HepG2 (cell line): ENCODE measurements around the gene P3H2. TPM values are rescaled to one million over a fixed set of nuclear protein-coding genes. Genes with fewer than 3 reads are reported as not detected.

ENCODE experiments used
- ATAC-seq: fragments of 200-7000 bp; cut with Tn5 transposase; 3 replicates; pipeline ENCODE4 v1.9.1; 2020; ENCODE audit warnings: mild to moderate bottlenecking, moderate library complexity
- BruUV-seq: library from RNA; stranded (reverse); fragments of 400-500 nt; replicated peaks from 2 replicates; lab custom pipeline; 2021; lab: Mats Ljungman, UMichigan
- CTCF ChIA-PET: fragments of 300-600 bp; formaldehyde crosslinking; extraction: SDS; loops from one replicate; lab custom pipeline; 2021; ENCODE audit warnings: low total read pairs, inconsistent platforms, low intra/inter-chr PET ratio; lab: Yijun Ruan, JAX
- POLR2A ChIA-PET: fragments of 350-600 bp; sonication (Branson Sonifier 250); formaldehyde crosslinking; loops from one replicate; lab custom pipeline; 2020; ENCODE audit warnings: antibody characterized with exemption, inconsistent platforms; lab: Yijun Ruan, JAX
- DNase-seq: peaks from one replicate; pipeline ENCODE4 v3.0.0-alpha.2; 2015; ENCODE audit warnings: low spot score
- FAIRE-seq: peaks from 3 replicates; lab custom pipeline; 2011; peaks lifted over from hg19 to GRCh38; lab: Jason Lieb, UNC
- H2AFZ ChIP-seq: one replicate; pipeline ENCODE4 v1.6.1; 2011; ENCODE audit warnings: low read length, inconsistent platforms
- H3K27ac ChIP-seq: fragments of 300-600 bp; 3 replicates; pipeline ENCODE4 v1.8.0; 2011; ENCODE audit warnings: mixed run types, mild to moderate bottlenecking, mixed read lengths, low read length, inconsistent platforms; ENCODE audit not compliant: insufficient read depth; ENCODE audit errors: extremely low read length
- H3K27me3 ChIP-seq, 2 experiments: fragments of 200-600 bp in 1 of 2; 2 replicates in 1 of 2; 3 replicates in 1 of 2; pipeline versions ENCODE4 v1.6.0 to v1.8.0; 2011; ENCODE audit warnings: low read length in 2 of 2, mild to moderate bottlenecking in 2 of 2, moderate library complexity in 2 of 2, inconsistent platforms in 1 of 2; ENCODE audit not compliant: insufficient read depth in 2 of 2, control insufficient read depth in 1 of 2
- H3K36me3 ChIP-seq, 2 experiments: fragments of 200-600 bp in 1 of 2; replicated peaks in 1 of 2; 2 replicates in 1 of 2; 3 replicates in 1 of 2; pipeline versions ENCODE4 v1.5.1 to v1.8.0; 2011; ENCODE audit warnings: low read length in 2 of 2, inconsistent platforms in 1 of 2; ENCODE audit not compliant: insufficient read depth in 2 of 2, control insufficient read depth in 1 of 2
- H3K4me1 ChIP-seq: 2 replicates; pipeline ENCODE4 v1.5.1; 2012; ENCODE audit warnings: low read length, inconsistent platforms; ENCODE audit not compliant: insufficient read depth
- H3K4me2 ChIP-seq: 2 replicates; pipeline ENCODE4 v1.6.0; 2011; ENCODE audit warnings: low read depth, low read length, inconsistent platforms
- H3K4me3 ChIP-seq, 3 experiments: fragments of 200-600 bp in 1 of 3; sonication (generic), shearing (Covaris generic) in 1 of 3; replicated peaks in 1 of 3; 2 replicates each; pipeline ENCODE4 v1.5.1; 2011 to 2016; ENCODE audit warnings: low read length in 3 of 3, inconsistent platforms in 2 of 3, low read depth in 2 of 3, mild to moderate bottlenecking in 2 of 3, control low read depth in 1 of 3, mixed read lengths in 1 of 3; ENCODE audit not compliant: insufficient read depth in 1 of 3
- H3K79me2 ChIP-seq: one replicate; pipeline ENCODE4 v1.6.1; 2011; ENCODE audit warnings: low read length, inconsistent platforms; ENCODE audit not compliant: insufficient read depth
- H3K9ac ChIP-seq: 2 replicates; pipeline ENCODE4 v1.6.0; 2011; ENCODE audit warnings: mild to moderate bottlenecking, low read depth, low read length, inconsistent platforms; ENCODE audit not compliant: insufficient read depth
- H3K9me3 ChIP-seq: 2 replicates; pipeline ENCODE4 v1.5.1; 2012; ENCODE audit warnings: mild to moderate bottlenecking, low read length
- H4K20me1 ChIP-seq: 2 replicates; pipeline ENCODE4 v1.6.0; 2011; ENCODE audit warnings: inconsistent platforms, mild to moderate bottlenecking, low read length, moderate library complexity; ENCODE audit not compliant: insufficient read depth
- ADNP ChIP-seq: sonication (generic); formaldehyde crosslinking; IDR thresholded peaks from 2 replicates; pipeline ENCODE4 v1.4.0; 2020; ENCODE audit warnings: missing genetic modification reagents
- FOSL1 ChIP-seq: sonication (generic); formaldehyde crosslinking; IDR thresholded peaks from 2 replicates; pipeline ENCODE4 v1.9.0; 2021; ENCODE audit warnings: missing genetic modification reagents, borderline replicate concordance
- KAT8 ChIP-seq: IDR thresholded peaks from 2 replicates; pipeline ENCODE4 v1.6.1; 2016; ENCODE audit warnings: missing genetic modification reagents, missing compliant biosample characterization
- MED1 ChIP-seq: sonication (generic); formaldehyde crosslinking; IDR thresholded peaks from 2 replicates; pipeline ENCODE4 v1.4.0; 2020; ENCODE audit warnings: missing genetic modification reagents
- NCOR1 ChIP-seq: fragments of 200-600 bp; sonication (generic); IDR thresholded peaks from 2 replicates; pipeline ENCODE4 v1.7.0; 2017; ENCODE audit warnings: antibody characterized with exemption, low read length, borderline replicate concordance
- NONO ChIP-seq, 2 experiments: fragments of 450-650 bp in 1 of 2; sonication (generic) in 1 of 2; formaldehyde crosslinking in 1 of 2; IDR thresholded peaks in 1 of 2; conservative IDR thresholded peaks in 1 of 2; 2 replicates each; pipeline versions ENCODE4 v1.6.1 to v1.8.0; 2017 to 2022; ENCODE audit warnings: mild to moderate bottlenecking in 1 of 2, missing genetic modification reagents in 1 of 2, moderate library complexity in 1 of 2
- TRIM24 ChIP-seq: sonication (generic); formaldehyde crosslinking; IDR thresholded peaks from 2 replicates; pipeline ENCODE4 v1.8.0; 2022; ENCODE audit warnings: mild to moderate bottlenecking, missing genetic modification reagents
- ZBTB42 ChIP-seq: sonication (generic); formaldehyde crosslinking; IDR thresholded peaks from 2 replicates; pipeline ENCODE4 v1.5.0; 2020; ENCODE audit warnings: mild to moderate bottlenecking, missing genetic modification reagents
- ZBTB8A ChIP-seq: sonication (generic); formaldehyde crosslinking; IDR thresholded peaks from 2 replicates; pipeline ENCODE4 v1.4.0; 2020; ENCODE audit warnings: mild to moderate bottlenecking, low read depth, missing genetic modification reagents, borderline replicate concordance
- ZNF180 ChIP-seq: sonication (generic); formaldehyde crosslinking; IDR thresholded peaks from 2 replicates; pipeline ENCODE4 v1.4.0; 2020; ENCODE audit warnings: low read depth, missing genetic modification reagents, borderline replicate concordance
- ZNF281 ChIP-seq: sonication (generic); formaldehyde crosslinking; IDR thresholded peaks from 2 replicates; pipeline ENCODE4 v1.4.0; 2020; ENCODE audit warnings: missing genetic modification reagents, borderline replicate concordance
- ZNF780A ChIP-seq: sonication (generic); formaldehyde crosslinking; IDR thresholded peaks from 2 replicates; pipeline ENCODE4 v1.8.0; 2022; ENCODE audit warnings: mild to moderate bottlenecking, missing genetic modification reagents, moderate library complexity
- WGBS: methylation state at CpG from one replicate; pipeline ENCODE4 v1.1.6; 2017; ENCODE audit warnings: low lambda C conversion rate; 5-methylcytosine and 5-hydroxymethylcytosine counted together
- in situ Hi-C: cut with HindIII; loops from 2 replicates; pipeline ENCODE4 v1.10.0; 2017; ENCODE audit warnings: low pct_unique_long_range_greater_than_20kb; ENCODE audit not compliant: extremely low pct_ligation_motif_present
- intact Hi-C: fragments of 100-400 bp; cut with micrococcal nuclease; formaldehyde crosslinking; loops from one replicate; pipeline ENCODE4 v1.10.0; 2022; ENCODE audit not compliant: unreplicated experiment
- polyA plus RNA-seq, 8 experiments: library from polyadenylated mRNA; depleted of rRNA in 3 of 8; stranded (reverse) in 7 of 8; unstranded in 1 of 8; fragments of >200 nt; fragmentation: Illumina TruSeq in 4 of 8; extraction: Trizol in 4 of 8; gene quantifications; 2 replicates each; pipeline versions ENCODE4 v1.2.1 to v1.2.3, GENCODE V29; 2011 to 2016; ENCODE audit warnings: low read depth in 4 of 8, missing spikeins in 1 of 8, mixed read lengths in 1 of 8; ENCODE audit not compliant: insufficient read depth in 1 of 8
- total RNA-seq, 5 experiments: library from RNA; depleted of rRNA; stranded (reverse); fragments of >200 nt; fragmentation: Illumina TruSeq; extraction: Trizol; gene quantifications; 2 replicates each; pipeline ENCODE4 v1.2.3, GENCODE V29; 2016; ENCODE audit warnings: low read depth in 1 of 5
- TF ChIP-seq, protein P1 (sequence below): IDR thresholded peaks from 2 replicates; pipeline ENCODE4 v1.6.1; 2016; ENCODE audit warnings: low read depth, control low read depth
- TF ChIP-seq, protein P2 (sequence below): sonication (generic); formaldehyde crosslinking; IDR thresholded peaks from 2 replicates; pipeline ENCODE4 v1.4.0; 2020; ENCODE audit warnings: mild to moderate bottlenecking, missing genetic modification reagents
- TF ChIP-seq, protein P3 (sequence below): sonication (generic); formaldehyde crosslinking; IDR thresholded peaks from 2 replicates; pipeline ENCODE4 v1.8.0; 2022; ENCODE audit warnings: low read depth, missing genetic modification reagents

Gene P3H2
- total and polyA plus RNA-seq, 2 of the 13 experiments (the other 11 are each of a cell fraction or from before 2014, with no cell fraction given) = not detected

GRCh38 chr3:190013943-190014924 lies 106.5 kb downstream of the P3H2 start:
- no peak for FAIRE-seq
- H4K20me1 ChIP-seq = no peaks in the 10 kb centered on the region
- H3K4me2 ChIP-seq = no peak overlapping the region
- 0 out of 5 replicates have a peak, but pooled peaks cover 0 to 3% of the 10 kb centered on the region in 2 experiments for H3K27me3 ChIP-seq
- no peaks in the 10 kb centered on the region for H3K79me2 ChIP-seq
- intact Hi-C loops (no loop called here), in situ Hi-C loops (no loop called here)
- no peak overlapping the region for H3K9ac ChIP-seq
- ATAC-seq = no peak
- CTCF ChIA-PET = no interaction called here
- WGBS = 14% methylated on average over 7 of the region's 7 CpGs
- POLR2A ChIA-PET = no interaction called here
- no peak overlapping the region for H3K27ac ChIP-seq
- no peak overlapping the region for H2AFZ ChIP-seq
- H3K9me3 ChIP-seq = no peaks in the 10 kb centered on the region
- no TSS peak for BruUV-seq
- no peaks in the 10 kb centered on the region for H3K36me3 ChIP-seq
- no peak for DNase-seq
- H3K4me1 ChIP-seq = peaks cover 13% of the 10 kb centered on the region
- no peak overlapping the region for H3K4me3 ChIP-seq
- TF ChIP-seq, protein P1, sequence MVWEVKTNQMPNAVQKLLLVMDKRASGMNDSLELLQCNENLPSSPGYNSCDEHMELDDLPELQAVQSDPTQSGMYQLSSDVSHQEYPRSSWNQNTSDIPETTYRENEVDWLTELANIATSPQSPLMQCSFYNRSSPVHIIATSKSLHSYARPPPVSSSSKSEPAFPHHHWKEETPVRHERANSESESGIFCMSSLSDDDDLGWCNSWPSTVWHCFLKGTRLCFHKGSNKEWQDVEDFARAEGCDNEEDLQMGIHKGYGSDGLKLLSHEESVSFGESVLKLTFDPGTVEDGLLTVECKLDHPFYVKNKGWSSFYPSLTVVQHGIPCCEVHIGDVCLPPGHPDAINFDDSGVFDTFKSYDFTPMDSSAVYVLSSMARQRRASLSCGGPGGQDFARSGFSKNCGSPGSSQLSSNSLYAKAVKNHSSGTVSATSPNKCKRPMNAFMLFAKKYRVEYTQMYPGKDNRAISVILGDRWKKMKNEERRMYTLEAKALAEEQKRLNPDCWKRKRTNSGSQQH (CRISPR knock-in tag) = no peak
- TF ChIP-seq NCOR1 (no peak), NONO (IDR thresholded peaks at IDR 0.05) (no peak), NONO (CRISPR knock-in tag; conservative IDR thresholded peaks at IDR 0.05) (no peak), ADNP (no peak), ZBTB8A (CRISPR knock-in tag) (no peak), ZBTB42 (CRISPR knock-in tag) (no peak), TRIM24 (CRISPR knock-in tag) (no peak), KAT8 (no peak), FOSL1 (CRISPR knock-in tag) (no peak), MED1 (CRISPR knock-in tag) (no peak), ZNF180 (CRISPR knock-in tag) (no peak), ZNF780A (CRISPR knock-in tag) (no peak), ZNF281 (CRISPR knock-in tag) (no peak)
- TF ChIP-seq, protein P2, sequence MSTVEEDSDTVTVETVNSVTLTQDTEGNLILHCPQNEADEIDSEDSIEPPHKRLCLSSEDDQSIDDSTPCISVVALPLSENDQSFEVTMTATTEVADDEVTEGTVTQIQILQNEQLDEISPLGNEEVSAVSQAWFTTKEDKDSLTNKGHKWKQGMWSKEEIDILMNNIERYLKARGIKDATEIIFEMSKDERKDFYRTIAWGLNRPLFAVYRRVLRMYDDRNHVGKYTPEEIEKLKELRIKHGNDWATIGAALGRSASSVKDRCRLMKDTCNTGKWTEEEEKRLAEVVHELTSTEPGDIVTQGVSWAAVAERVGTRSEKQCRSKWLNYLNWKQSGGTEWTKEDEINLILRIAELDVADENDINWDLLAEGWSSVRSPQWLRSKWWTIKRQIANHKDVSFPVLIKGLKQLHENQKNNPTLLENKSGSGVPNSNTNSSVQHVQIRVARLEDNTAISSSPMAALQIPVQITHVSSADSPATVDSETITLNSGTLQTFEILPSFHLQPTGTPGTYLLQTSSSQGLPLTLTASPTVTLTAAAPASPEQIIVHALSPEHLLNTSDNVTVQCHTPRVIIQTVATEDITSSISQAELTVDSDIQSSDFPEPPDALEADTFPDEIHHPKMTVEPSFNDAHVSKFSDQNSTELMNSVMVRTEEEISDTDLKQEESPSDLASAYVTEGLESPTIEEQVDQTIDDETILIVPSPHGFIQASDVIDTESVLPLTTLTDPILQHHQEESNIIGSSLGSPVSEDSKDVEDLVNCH (CRISPR knock-in tag) = no peak
- TF ChIP-seq, protein P3, sequence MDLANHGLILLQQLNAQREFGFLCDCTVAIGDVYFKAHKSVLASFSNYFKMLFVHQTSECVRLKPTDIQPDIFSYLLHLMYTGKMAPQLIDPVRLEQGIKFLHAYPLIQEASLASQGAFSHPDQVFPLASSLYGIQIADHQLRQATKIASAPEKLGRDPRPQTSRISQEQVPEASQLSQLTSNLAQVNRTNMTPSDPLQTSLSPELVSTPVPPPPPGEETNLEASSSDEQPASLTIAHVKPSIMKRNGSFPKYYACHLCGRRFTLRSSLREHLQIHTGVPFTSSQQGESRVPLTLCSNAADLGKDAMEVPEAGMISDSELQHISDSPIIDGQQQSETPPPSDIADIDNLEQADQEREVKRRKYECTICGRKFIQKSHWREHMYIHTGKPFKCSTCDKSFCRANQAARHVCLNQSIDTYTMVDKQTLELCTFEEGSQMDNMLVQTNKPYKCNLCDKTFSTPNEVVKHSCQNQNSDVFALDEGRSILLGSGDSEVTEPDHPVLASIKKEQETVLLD = no peak
